Activated B cell treated with CpG ODN at 0.5 μM for 24 hours (primary cell): ENCODE data around the gene SMPD1. TPM values are rescaled to one million over a fixed set of nuclear protein-coding genes. Genes with fewer than 3 reads are reported as not detected.

Source experiments
- ATAC-seq: fragments of 200-7000 bp; cut with Tn5 transposase; one replicate; pipeline ENCODE4 v1.10.0; 2021; ENCODE audit warnings: low read depth, mild to moderate bottlenecking, moderate library complexity
- CTCF ChIA-PET: fragments of 350-600 bp; sonication (Branson Sonifier 250); formaldehyde crosslinking; loops from one replicate; lab custom pipeline; 2021; ENCODE audit warnings: antibody characterized with exemption; lab: Charles Lee
- POLR2A ChIA-PET: fragments of 350-600 bp; sonication (Branson Sonifier 250); formaldehyde crosslinking; loops from one replicate; lab custom pipeline; 2021; ENCODE audit warnings: antibody characterized with exemption; lab: Charles Lee
- DNase-seq: peaks from one replicate; pipeline ENCODE4 v3.0.0; 2022
- H3K27ac Mint-ChIP-seq: one replicate; pipeline ENCODE4 v1.8.0; 2020; ENCODE audit warnings: mixed read lengths
- H3K27me3 Mint-ChIP-seq: one replicate; pipeline ENCODE4 v1.8.0; 2021; ENCODE audit warnings: mixed read lengths
- H3K36me3 Mint-ChIP-seq: one replicate; pipeline ENCODE4 v1.8.0; 2021; ENCODE audit warnings: low read depth, mixed read lengths
- H3K4me1 Mint-ChIP-seq: one replicate; pipeline ENCODE4 v1.8.0; 2021; ENCODE audit warnings: mixed read lengths
- H3K4me3 Mint-ChIP-seq: one replicate; pipeline ENCODE4 v1.8.0; 2020; ENCODE audit warnings: mild to moderate bottlenecking, mixed read lengths
- H3K9me3 Mint-ChIP-seq: one replicate; pipeline ENCODE4 v1.8.0; 2020; ENCODE audit warnings: mixed read lengths
- CTCF ChIP-seq: fragments of 200-600 bp; IDR thresholded peaks from one replicate; pipeline ENCODE4 v1.8.0; 2022; ENCODE audit warnings: antibody characterized with exemption, mild to moderate bottlenecking
- intact Hi-C: fragments of 100-400 bp; cut with micrococcal nuclease; formaldehyde crosslinking; loops from one replicate; pipeline ENCODE4 v1.15.1; 2024
- total RNA-seq: library from RNA; stranded (reverse); gene quantifications from 2 replicates; pipeline ENCODE4 v1.2.3, GENCODE V29; 2022

The SMPD1 gene
- total RNA-seq, 1 donor from 2014 or later, result 16.9 TPM

GRCh38 chr11:6415797-6416196 is 25.5 kb downstream of the SMPD1 start:
- intact Hi-C loops, result no loop called here

GRCh38 chr11:6417907-6418556 is 27.8 kb downstream of the SMPD1 start:
- CTCF ChIA-PET, result interaction anchor here (1.6 to 3.6 kb wide), 2 partner anchors 24 to 39 kb away, joined by 4 to 22 read pairs; no protein-coding TSS in a partner anchor
- intact Hi-C loops, result loop anchor here (1.0 to 2.0 kb wide), 2 partner anchors 15 to 39 kb away; no protein-coding TSS in a partner anchor
- Mint-ChIP-seq H3K36me3 (no peaks in the 10 kb centered on the region), H3K4me3 (no peak overlapping the region), H3K9me3 (no peaks in the 10 kb centered on the region), H3K27me3 (peaks cover 16% of the 10 kb centered on the region), H3K4me1 (peaks cover 4% of the 10 kb centered on the region), H3K27ac (no peak overlapping the region)
- DNase-seq, result no peak
- POLR2A ChIA-PET, result interaction anchor here (0.9 to 3.2 kb wide), 6 partner anchors 8 to 194 kb away, joined by 3 to 29 read pairs (median 6); partner anchors contain the start of genes SMPD1 and TAF10
- no peak for TF ChIP-seq CTCF
- no peak for ATAC-seq

More at GRCh38 chr11:6415797-6416196, 25.5 kb downstream of the SMPD1 start:
- peaks cover 1% of the 10 kb centered on the region for H3K36me3 Mint-ChIP-seq
- H3K27ac Mint-ChIP-seq, result no peak overlapping the region
- ATAC-seq (no peak), DNase-seq (no peak)
- H3K27me3 Mint-ChIP-seq, result peaks cover 1% of the 10 kb centered on the region
- ChIA-PET POLR2A (interaction anchor here (0.6 kb wide), 1 partner anchor 731 kb away, joined by 3 read pairs; the partner anchor contains the start of gene TRIM5), CTCF (interaction anchor here (1.0 kb wide), 1 partner anchor 37 kb away, joined by 3 read pairs; no protein-coding TSS in a partner anchor)
- no peak for TF ChIP-seq CTCF
- H3K9me3 Mint-ChIP-seq, result no peaks in the 10 kb centered on the region
- H3K4me1 Mint-ChIP-seq, result peaks cover 4% of the 10 kb centered on the region
- no peak overlapping the region for H3K4me3 Mint-ChIP-seq

DNA sequence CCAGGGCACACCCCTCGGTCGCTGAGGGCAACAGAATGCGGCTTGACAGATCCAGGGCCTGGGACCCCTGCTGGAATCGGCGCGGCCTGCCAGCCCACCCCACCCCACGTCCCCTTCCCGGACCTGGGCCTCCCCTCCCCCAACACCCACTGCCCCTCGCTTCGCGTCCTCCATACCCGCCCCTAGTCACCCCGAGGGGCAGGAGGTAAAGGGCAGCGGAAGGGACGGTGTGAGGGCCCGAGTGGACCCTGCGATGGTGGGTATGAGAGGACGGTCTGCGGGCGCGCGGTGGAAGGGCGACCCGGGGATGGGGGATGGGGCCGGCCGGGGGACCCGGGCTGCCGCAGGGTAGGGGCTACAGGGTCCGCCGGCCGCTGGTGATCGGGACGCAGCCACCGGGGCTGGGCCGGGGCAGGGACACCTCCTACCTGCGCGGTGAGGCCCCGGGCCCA is 28.3 kb downstream of the SMPD1 start:
- Mint-ChIP-seq H3K27me3 (peaks cover 22% of the 10 kb centered on the region), H3K4me3 (no peak overlapping the region), H3K27ac (no peak overlapping the region), H3K9me3 (no peaks in the 10 kb centered on the region), H3K36me3 (no peaks in the 10 kb centered on the region), H3K4me1 (peaks cover 4% of the 10 kb centered on the region)
- ChIA-PET CTCF (interaction anchor here (1.1 to 3.6 kb wide), 4 partner anchors 12 to 40 kb away, joined by 3 to 22 read pairs (median 6); no protein-coding TSS in a partner anchor), POLR2A (interaction anchor here (0.7 to 3.2 kb wide), 10 partner anchors 9 to 194 kb away, joined by 3 to 29 read pairs (median 6); partner anchors contain the start of genes ARFIP2, SMPD1, TAF10 and TIMM10B)
- DNase-seq (no peak), ATAC-seq (peak; percentile 30)
- intact Hi-C loops, result loop anchor here (1.0 to 2.0 kb wide), 4 partner anchors 16 to 63 kb away; partner anchors contain the start of genes ARFIP2, SMPD1 and TIMM10B
- no peak for TF ChIP-seq CTCF

DNA sequence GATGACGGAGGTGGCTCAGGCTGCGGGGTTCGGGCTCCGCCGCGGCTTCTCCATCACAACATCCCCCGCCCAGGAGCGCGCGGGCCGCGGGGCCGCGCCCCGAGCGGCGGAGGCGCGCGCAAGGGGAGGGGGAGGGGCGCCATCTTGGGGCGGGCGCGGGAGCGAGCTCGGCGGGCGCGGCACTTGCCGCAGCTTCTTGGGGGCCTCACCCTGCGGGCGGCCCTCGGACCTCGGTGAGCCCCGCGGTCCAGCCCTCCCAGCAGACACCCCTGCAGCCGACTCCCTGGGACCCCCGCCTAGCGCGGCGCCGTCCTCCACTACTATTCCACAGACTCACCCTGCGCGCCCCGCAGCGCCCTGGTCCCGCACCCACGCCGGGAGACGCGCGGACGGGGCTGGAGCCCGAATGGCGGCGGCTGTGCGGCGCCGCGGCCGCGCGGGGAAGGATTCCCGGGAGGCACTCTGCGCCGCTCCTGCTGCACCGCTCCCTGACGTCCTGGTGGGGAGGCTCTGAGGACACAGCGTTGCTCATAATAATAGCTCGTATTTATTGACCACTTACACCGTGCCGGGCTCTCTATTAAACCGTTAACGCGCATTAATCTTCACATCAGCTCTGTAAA is 28.8 kb downstream of the SMPD1 start, which contains the start of gene APBB1:
Gene APBB1 (minus strand): TSS at position 86 of the 623 bp plus-strand sequence. CDS start 7,747 bp downstream, outside the sequence.
- CTCF ChIA-PET, result interaction anchor here (0.6 to 3.6 kb wide), 5 partner anchors 11 to 40 kb away, joined by 3 to 22 read pairs (median 5); no protein-coding TSS in a partner anchor
- Mint-ChIP-seq H3K4me3 (peak within 1 kb of the TSS; percentile 80), H3K36me3 (no peaks in the 10 kb centered on the region), H3K27me3 (peaks cover 27% of the 10 kb centered on the region), H3K4me1 (peaks cover 4% of the 10 kb centered on the region), H3K9me3 (no peaks in the 10 kb centered on the region), H3K27ac (peak within 1 kb of the TSS; percentile 71)
- DNase-seq, result peak; percentile 76
- POLR2A ChIA-PET, result interaction anchor here (0.6 to 3.2 kb wide), 13 partner anchors 9 to 264 kb away, joined by 3 to 29 read pairs (median 4); partner anchors contain the start of genes ARFIP2, MRPL17, SMPD1 and TAF10
- peak; percentile 80 for ATAC-seq
- TF ChIP-seq CTCF, result no peak
- intact Hi-C loops, result loop anchor here (1.0 to 2.0 kb wide), 3 partner anchors 16 to 62 kb away; partner anchors contain the start of genes ARFIP2, SMPD1 and TIMM10B
